ENCODE data around the gene HERC4.
"Not testable (repeated sequence)": the region's sequence is repeated elsewhere in the genome, so short reads cannot be mapped to it uniquely, and the experiment has no call there.

HERC4 gene

DNA sequence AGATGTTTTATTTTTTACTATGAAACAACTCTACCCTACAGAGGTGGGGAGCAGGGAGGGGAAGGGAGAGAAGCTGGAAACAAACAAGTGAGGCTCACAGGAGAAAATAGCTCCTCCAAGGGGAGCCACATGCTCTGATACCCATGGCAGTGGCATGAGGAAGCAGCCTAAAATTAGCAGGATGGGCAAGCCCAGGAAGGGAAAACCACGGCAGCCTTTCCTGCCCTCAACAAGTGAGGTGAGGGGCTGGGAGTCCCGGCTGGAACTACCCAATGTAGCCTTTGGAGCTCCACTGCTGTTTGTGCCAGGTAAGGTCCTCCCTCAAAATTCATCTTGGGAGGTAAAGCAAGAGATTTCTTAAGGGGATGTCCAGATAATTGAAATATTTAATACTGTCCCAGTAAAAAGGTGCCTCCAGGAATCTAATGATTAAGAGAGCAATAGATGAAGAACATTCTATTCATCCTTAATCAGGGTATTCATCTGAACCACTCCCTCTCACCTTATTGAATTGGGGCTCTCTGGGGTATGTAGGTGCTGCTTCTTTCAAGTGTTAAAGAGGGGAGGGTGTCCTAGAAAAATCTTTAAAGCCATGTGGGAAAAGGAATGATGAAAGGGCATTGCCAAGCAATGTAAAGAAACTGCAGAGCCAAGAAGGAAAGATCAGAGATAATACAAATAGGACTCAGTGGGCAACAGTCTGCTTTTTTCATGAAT, 12.8 kb upstream of the HERC4 start:
- DNase-seq, result no peak

DNA sequence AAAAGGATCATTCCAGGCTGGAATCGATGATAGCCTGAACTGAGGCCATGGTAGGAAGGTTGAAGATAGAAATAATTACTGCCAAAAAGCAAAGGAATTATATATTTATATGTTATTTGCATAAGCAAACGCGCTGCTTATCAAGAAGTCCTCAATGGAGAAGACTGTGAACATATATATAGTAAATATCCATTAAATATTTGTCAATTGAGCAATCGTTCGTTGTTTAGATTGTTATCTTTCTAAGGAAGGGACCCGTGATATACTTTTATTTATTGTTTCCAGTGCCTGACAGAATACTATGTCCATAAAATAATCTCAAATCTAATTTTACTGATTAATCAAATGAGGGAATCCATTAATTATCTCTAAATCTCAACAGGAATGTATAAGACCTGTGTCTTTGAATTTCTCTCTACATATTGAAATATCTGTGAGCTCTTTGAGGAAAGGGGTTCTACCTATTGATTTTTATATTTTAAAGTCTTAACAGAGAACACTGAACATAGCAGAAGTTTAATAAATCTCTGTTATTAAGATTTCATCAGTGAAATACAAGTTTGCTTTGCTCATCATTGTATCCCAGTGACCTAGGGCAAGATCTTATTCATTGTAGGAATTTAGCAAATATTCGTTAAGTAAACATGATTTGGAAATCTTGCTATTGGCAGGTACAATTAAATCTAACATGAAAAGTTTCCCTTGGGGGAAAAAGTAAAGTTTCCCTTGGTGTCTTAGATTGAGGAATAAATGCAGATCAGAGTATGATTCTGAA, 12.0 kb upstream of the HERC4 start:
- no peak for DNase-seq

- no peak for DNase-seq
Measured at GRCh38 chr10:68086011-68086410, 10.9 kb upstream of the HERC4 start.

- DNase-seq, result no peak
Measured at GRCh38 chr10:68084469-68084868, 9.4 kb upstream of the HERC4 start.

DNA sequence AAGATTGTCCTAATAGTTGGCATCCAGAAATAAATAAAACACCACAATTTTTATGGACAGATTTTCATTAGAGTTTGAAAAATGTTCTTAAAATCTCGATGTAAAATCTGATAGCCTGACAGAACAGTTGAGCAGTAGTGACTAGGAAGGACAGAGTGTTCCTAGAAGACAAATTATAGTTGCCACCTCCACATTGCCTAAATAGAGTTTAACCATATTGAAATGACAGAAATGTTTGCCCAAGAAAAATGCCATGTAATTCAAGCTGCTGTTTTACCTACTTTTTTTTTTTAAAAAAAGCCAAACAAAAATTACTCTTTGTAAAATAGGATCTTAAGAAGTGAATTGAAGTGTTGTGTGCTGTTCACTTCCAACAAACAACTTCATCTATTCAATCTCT, 8.9 kb upstream of the HERC4 start:
- no peak for DNase-seq

DNA sequence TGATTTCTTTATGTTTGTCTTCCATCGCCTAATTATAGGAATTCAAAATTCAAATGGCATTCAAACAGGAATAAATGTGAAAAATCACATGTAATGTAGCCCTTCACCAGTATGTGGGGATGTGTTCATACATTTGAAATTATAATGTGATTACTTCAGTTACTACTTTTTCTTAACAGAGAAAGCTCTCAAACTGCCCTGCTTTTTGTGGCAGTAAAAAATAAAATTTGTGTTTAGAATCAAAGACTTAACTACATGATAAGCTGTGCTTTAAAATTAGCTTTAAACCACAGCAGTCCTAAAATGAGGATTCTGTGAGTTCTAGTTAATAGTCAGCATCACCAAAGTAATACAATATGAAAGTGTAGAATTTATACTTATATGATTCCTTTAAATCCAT, 7.8 kb upstream of the HERC4 start:
- no peak for DNase-seq

DNA sequence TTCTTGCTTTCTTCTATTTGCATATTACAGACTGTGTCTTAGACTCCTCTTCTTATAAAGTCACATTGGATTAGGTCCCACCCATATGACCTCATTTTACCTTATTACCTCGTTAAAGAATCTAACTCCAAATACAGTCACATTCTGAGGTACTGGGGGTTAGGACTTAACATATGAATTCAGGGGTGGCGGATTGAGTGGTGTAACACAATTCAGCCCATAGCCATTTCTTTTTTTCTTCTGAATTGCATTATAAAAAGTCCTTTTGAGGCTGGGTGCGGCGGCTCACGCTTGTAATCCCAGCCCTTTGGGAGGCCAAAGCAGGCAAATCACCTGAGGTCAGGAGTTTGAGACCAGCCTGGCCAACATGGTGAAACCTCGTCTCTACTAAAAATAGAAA, 6.8 kb upstream of the HERC4 start:
- DNase-seq, result no peak

DNA sequence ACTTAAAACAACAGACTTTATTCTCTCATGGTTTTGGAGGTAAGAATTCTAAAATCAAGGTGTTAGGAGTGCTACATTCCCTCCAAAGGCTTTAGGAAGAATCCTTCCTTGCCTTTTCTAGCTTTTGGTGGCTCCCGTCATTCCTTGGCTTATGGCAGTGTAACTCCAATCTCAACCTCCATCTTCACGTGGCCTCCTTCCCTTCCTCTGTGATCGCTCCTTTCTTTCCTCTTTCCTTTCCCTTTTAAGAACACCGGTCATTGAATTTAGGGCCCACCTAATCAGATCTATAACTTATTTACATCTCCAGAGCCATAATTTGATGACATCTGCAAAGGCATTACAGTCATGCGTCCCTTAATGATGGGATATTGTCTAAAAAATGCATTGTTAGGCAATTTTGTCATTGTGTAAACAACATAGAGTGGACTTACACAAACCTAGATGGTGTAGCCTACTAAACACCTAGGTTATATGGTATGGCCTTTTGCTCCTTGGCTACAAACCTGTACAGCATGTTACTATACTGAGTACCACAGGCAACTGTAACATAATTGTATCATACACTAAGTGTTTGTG, 5.9 kb upstream of the HERC4 start:
- DNase-seq, result no peak

DNA sequence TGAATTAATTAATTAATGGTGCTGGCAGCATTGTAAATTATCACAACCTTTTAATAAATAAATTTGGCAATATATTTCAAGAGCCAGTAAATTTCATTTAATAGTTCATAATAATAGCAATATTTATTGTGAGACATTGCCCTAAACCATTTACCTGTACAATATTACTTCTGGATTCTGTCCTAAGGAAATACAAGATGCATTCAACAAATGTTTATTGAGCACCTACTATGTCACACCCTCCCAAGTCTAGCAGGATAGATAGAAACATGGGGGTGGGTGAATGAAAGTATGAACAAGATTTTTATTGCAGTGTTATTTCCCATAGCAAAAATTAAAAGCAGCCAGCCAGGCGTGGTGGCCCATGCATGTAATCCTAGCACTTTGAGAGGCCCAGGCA, 4.4 kb upstream of the HERC4 start:
- no peak for DNase-seq

DNA sequence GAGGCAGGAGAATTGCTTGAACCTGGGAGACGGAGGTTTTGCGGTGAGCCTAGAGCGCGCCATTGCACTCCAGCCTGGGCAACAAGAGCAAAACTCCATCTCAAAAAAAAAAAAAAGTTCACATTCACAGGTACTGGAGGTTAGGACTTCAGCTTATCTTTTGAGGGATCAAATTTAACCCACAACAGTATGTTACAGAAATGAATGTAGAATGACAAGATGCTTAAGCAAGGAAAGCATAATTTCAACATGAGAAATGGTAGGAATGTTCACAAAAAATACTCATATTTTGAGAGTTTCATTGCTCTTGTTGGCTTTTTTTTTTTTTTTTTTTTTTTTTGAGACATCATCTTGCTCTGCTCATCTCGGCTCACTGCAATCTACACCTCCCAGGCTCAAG, 1.9 kb upstream of the HERC4 start:
- DNase-seq, result no peak

- not testable (repeated sequence) for DNase-seq
Measured at GRCh38 chr10:68076081-68076480, 998 bp upstream of the HERC4 start.

DNA sequence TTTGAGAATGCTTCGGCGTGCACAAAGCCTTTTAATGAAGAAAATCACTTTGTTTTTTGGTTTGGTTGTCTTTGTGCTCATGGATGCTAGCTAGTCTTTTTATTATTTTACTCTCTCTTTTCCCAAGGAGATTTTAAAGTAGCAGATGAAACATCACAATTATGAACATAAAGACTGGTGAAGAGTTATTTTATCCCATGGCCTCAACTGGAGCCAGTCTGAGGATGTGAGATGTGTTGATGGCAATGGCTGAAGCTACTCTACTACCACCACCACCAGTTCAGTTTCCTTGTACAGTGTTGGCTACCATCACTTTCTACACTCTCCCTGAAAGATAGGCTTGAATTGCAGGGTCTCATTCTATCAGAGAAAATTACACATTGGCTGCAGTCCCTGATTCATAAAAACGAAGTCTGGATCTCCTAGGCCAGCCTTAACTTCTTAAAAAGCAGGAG, 494 bp upstream of the HERC4 start:
- DNase-seq, result no peak

- no peak for DNase-seq
Measured at GRCh38 chr10:68074031-68074774, 880 bp downstream of the HERC4 start.

DNA sequence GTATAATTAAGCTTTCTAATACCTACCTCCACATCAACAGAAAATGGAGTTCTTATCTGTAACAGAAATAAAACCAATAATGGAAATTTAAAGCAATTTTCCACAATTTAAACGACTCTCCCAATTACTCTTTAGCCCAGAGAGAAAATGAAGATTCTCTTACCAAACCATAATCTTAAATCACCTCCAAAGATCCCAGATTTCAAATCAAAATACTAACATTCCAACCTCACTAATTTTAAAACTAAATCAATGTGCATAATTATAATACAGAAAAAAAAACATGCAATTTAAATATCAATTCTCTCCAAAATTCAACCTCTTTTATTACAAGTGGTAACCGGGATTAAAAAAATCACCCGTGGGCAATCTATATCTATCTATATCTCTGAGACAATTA, 1.5 kb downstream of the HERC4 start:
- DNase-seq, result no peak

- DNase-seq, result no peak
Measured at GRCh38 chr10:68067508-68067907, 7.6 kb downstream of the HERC4 start.

- no peak for DNase-seq
Measured at GRCh38 chr10:68067029-68067428, 8.1 kb downstream of the HERC4 start.

DNA sequence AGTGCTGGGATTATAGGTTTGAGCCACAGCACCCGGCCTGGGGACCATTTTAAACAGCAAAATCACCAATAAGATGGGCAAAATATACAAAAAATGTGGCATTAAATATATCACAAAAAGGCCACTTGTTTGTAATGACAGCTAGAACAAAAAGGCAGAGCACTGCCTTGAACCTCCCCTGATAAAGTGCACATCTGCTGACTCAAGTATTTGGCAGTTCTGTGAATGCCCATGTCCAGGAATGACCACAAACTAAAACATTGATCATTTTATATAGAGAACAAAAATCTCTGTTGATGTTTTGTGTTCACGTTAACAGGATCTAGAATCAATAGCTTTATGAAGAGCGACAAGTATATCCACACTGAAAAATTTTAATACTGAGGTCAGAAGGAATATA, 21.5 kb downstream of the HERC4 start:
- DNase-seq, result no peak

DNA sequence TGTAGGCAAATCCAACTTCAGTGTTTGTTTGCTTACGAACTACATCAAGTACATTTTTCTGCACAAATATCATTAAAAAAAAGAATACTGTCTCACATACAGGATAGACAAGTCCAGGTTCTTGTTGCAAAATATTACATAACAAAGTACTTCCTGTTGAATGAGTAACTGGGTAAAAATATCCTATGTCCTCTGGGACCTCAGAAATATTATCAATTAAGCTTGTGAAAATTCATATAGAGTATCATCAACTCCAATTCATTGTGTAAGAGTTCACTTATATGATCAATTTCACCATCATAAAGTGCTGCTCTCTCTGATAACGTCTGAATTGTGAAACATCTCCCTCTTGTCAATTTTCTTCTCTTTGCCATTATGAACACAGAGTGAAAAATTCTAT, 22.6 kb downstream of the HERC4 start:
- DNase-seq, result no peak

GRCh38 chr10:68049289-68050078, 25.6 kb downstream of the HERC4 start:
- DNase-seq, result no peak

GRCh38 chr10:68047554-68048327, 27.3 kb downstream of the HERC4 start:
- DNase-seq, result no peak

DNA sequence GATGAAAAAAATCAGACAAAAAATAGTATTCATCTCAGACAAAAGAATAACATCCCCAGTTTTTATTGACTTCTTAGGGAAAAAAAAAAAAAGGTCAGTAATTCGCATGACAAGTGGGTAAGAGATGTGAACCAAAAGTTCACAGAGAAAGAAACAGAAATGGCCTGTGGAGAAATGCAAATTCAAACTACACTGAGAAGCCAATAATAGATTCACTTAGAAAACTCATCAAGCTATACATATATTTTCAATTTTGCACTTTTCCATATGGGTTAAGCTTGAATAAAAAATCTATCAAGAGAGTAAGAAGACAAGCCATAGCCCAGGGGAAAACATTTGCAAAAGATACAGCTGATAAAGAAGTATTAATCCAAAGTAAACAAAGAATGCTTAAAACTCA, 28.0 kb downstream of the HERC4 start:
- DNase-seq, result no peak

GRCh38 chr10:68046642-68047041, 28.4 kb downstream of the HERC4 start:
- DNase-seq, result no peak

Data from NCI-H2227 treated with DMSO at 0.1 percent for 48 hours (cell line).